ENCODE measurements around the gene HNF1A. TPM values are rescaled to one million over a fixed set of nuclear protein-coding genes. Genes with fewer than 3 reads are reported as not detected.

The HNF1A gene
- total and polyA plus RNA-seq, 2 donors (not counting 1 experiment from before 2014, with no cell fraction given) = not detected

DNA sequence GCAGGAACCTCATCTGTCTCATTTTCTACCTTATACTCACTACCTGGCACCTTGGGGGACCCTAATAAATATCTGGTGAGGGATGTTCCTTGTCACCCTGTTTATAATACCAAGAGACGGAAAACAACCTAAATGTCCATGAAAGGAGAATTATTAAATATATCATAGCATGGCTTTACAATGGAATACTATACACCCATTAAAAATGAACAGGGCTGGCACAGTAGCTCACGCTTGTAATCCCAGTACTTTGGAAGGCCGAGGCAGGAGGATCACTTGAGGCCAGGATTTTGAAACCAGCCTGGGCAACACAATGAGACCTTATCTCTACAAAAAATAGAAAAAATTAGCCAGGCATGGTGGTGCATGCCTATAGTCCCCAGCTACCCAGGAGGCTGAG, 39.8 kb upstream of the HNF1A start:
- 92% methylated on average over 2 of the region's 3 CpGs for WGBS (ENCODE audit: insufficient coverage)
- H3K79me2 ChIP-seq (ENCODE audit: control insufficient read depth, insufficient read depth, low read length) = no peaks in the 10 kb centered on the region
- H3K4me3 ChIP-seq (ENCODE audit: control extremely low read depth in 1 of 5, extremely low read depth in 1 of 5, insufficient read depth in 1 of 5, low read depth in 2 of 5, low read length in 4 of 5) = no peak overlapping the region

DNA sequence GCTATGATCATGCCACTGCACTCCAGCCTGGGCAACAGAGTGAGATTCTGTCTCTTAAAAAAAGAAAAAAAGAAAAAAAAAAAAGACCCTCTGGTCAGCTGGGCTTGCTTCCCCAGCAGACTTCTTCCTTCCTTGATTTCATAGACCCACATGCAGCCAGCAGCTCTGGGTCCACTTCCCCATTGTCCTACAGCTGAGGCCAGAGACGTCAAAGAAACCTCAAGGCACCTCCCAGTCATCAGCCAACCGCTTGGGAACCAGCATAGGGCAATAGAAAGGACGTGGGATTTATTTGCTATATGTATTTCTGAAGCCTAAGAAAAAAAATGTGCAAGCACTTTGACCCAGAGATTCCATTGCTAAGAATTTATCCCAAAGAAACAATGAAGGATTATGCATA, 38.8 kb upstream of the HNF1A start:
- Histone ChIP-seq H3K4me1 (ENCODE audit: control insufficient read depth in 2 of 2, insufficient read depth in 2 of 2, low read length in 2 of 2) (no peaks in the 10 kb centered on the region), H3K9me3 (ENCODE audit: control extremely low read depth in 1 of 3, control insufficient read depth in 2 of 3, insufficient read depth in 1 of 3, low read length in 2 of 3) (no peaks in the 10 kb centered on the region), H3K79me2 (ENCODE audit: control insufficient read depth, insufficient read depth, low read length) (no peaks in the 10 kb centered on the region), H3K4me2 (replicated peaks; ENCODE audit: low read depth, low read length, poor library complexity, severe bottlenecking) (no peak overlapping the region), H3K9ac (ENCODE audit: low read length) (no peak overlapping the region), H4K20me1 (ENCODE audit: control insufficient read depth, insufficient read depth, low read length, poor library complexity, severe bottlenecking) (no peaks in the 10 kb centered on the region), H3K27ac (ENCODE audit: low read length in 2 of 2) (no peak overlapping the region), H3K36me3 (replicated peaks in 1 of 2; ENCODE audit: control extremely low read depth in 1 of 2, control insufficient read depth in 1 of 2, extremely low read depth in 1 of 2, insufficient read depth in 2 of 2, low read length in 1 of 2) (no peaks in the 10 kb centered on the region), H3K27me3 (replicated peaks in 1 of 4; ENCODE audit: control extremely low read depth in 1 of 4, control insufficient read depth in 3 of 4, insufficient read depth in 4 of 4, low read length in 3 of 4) (peaks cover 0 to 6% (median 2%) of the 10 kb centered on the region in 4 experiments), H2AFZ (ENCODE audit: insufficient read depth, low read depth, low read length, poor library complexity, severe bottlenecking) (no peak overlapping the region), H3K4me3 (ENCODE audit: control extremely low read depth in 1 of 5, extremely low read depth in 1 of 5, insufficient read depth in 1 of 5, low read depth in 2 of 5, low read length in 4 of 5) (no peak overlapping the region)
- Mint-ChIP-seq H3K9me3 (ENCODE audit: insufficient read depth) (no peaks in the 10 kb centered on the region), H3K27ac (no peak overlapping the region), H3K27me3 (peaks cover 16% of the 10 kb centered on the region), H3K4me3 (no peak overlapping the region), H3K4me1 (no peaks in the 10 kb centered on the region)
- no peak for TF ChIP-seq EZH2 (IDR thresholded peaks at IDR 0.05; ENCODE audit: borderline replicate concordance, insufficient read depth, low read depth, low read length, poor library complexity, severe bottlenecking)
- TF ChIP-seq, protein P1, sequence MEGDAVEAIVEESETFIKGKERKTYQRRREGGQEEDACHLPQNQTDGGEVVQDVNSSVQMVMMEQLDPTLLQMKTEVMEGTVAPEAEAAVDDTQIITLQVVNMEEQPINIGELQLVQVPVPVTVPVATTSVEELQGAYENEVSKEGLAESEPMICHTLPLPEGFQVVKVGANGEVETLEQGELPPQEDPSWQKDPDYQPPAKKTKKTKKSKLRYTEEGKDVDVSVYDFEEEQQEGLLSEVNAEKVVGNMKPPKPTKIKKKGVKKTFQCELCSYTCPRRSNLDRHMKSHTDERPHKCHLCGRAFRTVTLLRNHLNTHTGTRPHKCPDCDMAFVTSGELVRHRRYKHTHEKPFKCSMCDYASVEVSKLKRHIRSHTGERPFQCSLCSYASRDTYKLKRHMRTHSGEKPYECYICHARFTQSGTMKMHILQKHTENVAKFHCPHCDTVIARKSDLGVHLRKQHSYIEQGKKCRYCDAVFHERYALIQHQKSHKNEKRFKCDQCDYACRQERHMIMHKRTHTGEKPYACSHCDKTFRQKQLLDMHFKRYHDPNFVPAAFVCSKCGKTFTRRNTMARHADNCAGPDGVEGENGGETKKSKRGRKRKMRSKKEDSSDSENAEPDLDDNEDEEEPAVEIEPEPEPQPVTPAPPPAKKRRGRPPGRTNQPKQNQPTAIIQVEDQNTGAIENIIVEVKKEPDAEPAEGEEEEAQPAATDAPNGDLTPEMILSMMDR (IDR thresholded peaks at IDR 0.05) = no peak
- no CpG with 5 or more reads among the region's 3 CpGs for WGBS (ENCODE audit: insufficient coverage)
- CTCF ChIA-PET = interaction anchor here (1.6 kb wide), 1 partner anchor 32 kb away, joined by 8 read pairs; no protein-coding TSS in a partner anchor
- DNase-seq (no peak), ATAC-seq (ENCODE audit: low read depth) (no peak)
- POLR2A ChIA-PET = no interaction called here
- intact Hi-C loops (cut with micrococcal nuclease) = no loop called here

More for the DNA sequence above, 39.8 kb upstream of the HNF1A start:
- Histone ChIP-seq H3K9me3 (ENCODE audit: control extremely low read depth in 1 of 3, control insufficient read depth in 2 of 3, insufficient read depth in 1 of 3, low read length in 2 of 3) (no peaks in the 10 kb centered on the region), H2AFZ (ENCODE audit: insufficient read depth, low read depth, low read length, poor library complexity, severe bottlenecking) (no peak overlapping the region), H4K20me1 (ENCODE audit: control insufficient read depth, insufficient read depth, low read length, poor library complexity, severe bottlenecking) (no peaks in the 10 kb centered on the region), H3K9ac (ENCODE audit: low read length) (no peak overlapping the region), H3K4me1 (ENCODE audit: control insufficient read depth in 2 of 2, insufficient read depth in 2 of 2, low read length in 2 of 2) (no peaks in the 10 kb centered on the region), H3K4me2 (replicated peaks; ENCODE audit: low read depth, low read length, poor library complexity, severe bottlenecking) (no peak overlapping the region), H3K27me3 (replicated peaks in 1 of 4; ENCODE audit: control extremely low read depth in 1 of 4, control insufficient read depth in 3 of 4, insufficient read depth in 4 of 4, low read length in 3 of 4) (peaks cover 0 to 6% (median 2%) of the 10 kb centered on the region in 4 experiments), H3K36me3 (replicated peaks in 1 of 2; ENCODE audit: control extremely low read depth in 1 of 2, control insufficient read depth in 1 of 2, extremely low read depth in 1 of 2, insufficient read depth in 2 of 2, low read length in 1 of 2) (no peaks in the 10 kb centered on the region), H3K27ac (ENCODE audit: low read length in 2 of 2) (no peak overlapping the region)
- H3K27ac Mint-ChIP-seq = no peak overlapping the region
- TF ChIP-seq EZH2 (IDR thresholded peaks at IDR 0.05; ENCODE audit: borderline replicate concordance, insufficient read depth, low read depth, low read length, poor library complexity, severe bottlenecking) = no peak
- TF ChIP-seq, protein P1 (IDR thresholded peaks at IDR 0.05) = no peak
- POLR2A ChIA-PET = no interaction called here
- CTCF ChIA-PET = interaction anchor here (1.6 kb wide), 1 partner anchor 33 kb away, joined by 8 read pairs; no protein-coding TSS in a partner anchor
- no peaks in the 10 kb centered on the region for H3K4me1 Mint-ChIP-seq
- DNase-seq (no peak), ATAC-seq (ENCODE audit: low read depth) (no peak)
- no peaks in the 10 kb centered on the region for H3K9me3 Mint-ChIP-seq (ENCODE audit: insufficient read depth)
- H3K27me3 Mint-ChIP-seq = peaks cover 16% of the 10 kb centered on the region
- intact Hi-C loops (cut with micrococcal nuclease) = no loop called here
- no peak overlapping the region for H3K4me3 Mint-ChIP-seq
